CD4-positive, alpha-beta T cell treated with Interleukin-15 for 4 hours (primary cell): ENCODE results near the gene PLEKHG5.
A peak's percentile ranks its signal among the peaks of the same experiment; 100 is the strongest.
"Not testable (repeated sequence)": the region's sequence is repeated elsewhere in the genome, so short reads cannot be mapped to it uniquely, and the experiment has no call there.

Experiments used
- DNase-seq: peaks from one replicate; pipeline ENCODE4 v3.0.0-alpha.2; 2020; ENCODE audit warnings: low spot score

PLEKHG5 gene

GRCh38 chr1:6446665-6447015 lies 44.8 kb downstream of the PLEKHG5 start:
- no peak for DNase-seq

- DNase-seq: not testable (repeated sequence)
Observed at GRCh38 chr1:6445929-6446328, 45.5 kb downstream of the PLEKHG5 start.

- DNase-seq: peak; percentile 55
Observed at GRCh38 chr1:6445062-6445763, 46.3 kb downstream of the PLEKHG5 start.

GRCh38 chr1:6444377-6444776 lies 47.1 kb downstream of the PLEKHG5 start:
- DNase-seq: no peak

DNA sequence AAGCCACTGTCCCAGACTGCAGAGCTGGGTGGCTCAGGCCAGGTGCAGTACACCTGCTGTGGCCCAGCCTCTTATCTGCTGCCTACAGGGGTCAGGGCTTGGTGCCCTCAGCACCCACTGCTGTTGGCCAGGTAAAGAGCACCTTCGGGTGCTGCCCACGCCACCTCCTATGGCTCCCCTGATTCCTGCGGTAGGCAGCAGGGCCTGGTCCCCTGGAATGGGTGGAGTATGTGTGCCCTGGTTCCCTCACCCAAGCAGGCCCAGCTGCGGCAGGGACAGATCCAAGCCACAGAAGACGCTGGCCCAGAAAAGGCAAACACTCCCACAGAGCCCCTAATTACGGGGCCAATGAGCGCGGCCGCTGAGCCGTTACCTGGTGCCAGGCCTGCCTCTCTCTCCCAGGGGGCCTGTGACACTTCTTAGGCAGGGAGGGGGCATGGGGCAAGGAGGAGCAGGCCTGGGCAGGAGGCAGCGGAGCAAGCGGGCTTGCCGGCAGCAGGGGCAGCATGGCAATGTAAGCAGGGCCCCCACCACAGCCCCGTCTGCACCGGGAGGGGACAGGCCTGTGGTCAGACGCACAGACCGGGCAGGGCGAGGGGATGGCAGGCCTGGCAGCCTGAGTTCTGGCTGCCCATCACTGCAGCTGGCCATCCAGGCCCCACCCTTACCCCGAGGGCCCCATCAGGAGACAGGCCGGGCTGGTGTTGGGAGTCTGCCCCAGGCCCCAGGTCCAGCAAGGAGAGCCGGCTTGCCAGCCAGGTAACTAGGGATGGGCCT lies 47.9 kb downstream of the PLEKHG5 start:
- no peak for DNase-seq

- DNase-seq: no peak
Observed at GRCh38 chr1:6441586-6441985, 49.9 kb downstream of the PLEKHG5 start.

DNA sequence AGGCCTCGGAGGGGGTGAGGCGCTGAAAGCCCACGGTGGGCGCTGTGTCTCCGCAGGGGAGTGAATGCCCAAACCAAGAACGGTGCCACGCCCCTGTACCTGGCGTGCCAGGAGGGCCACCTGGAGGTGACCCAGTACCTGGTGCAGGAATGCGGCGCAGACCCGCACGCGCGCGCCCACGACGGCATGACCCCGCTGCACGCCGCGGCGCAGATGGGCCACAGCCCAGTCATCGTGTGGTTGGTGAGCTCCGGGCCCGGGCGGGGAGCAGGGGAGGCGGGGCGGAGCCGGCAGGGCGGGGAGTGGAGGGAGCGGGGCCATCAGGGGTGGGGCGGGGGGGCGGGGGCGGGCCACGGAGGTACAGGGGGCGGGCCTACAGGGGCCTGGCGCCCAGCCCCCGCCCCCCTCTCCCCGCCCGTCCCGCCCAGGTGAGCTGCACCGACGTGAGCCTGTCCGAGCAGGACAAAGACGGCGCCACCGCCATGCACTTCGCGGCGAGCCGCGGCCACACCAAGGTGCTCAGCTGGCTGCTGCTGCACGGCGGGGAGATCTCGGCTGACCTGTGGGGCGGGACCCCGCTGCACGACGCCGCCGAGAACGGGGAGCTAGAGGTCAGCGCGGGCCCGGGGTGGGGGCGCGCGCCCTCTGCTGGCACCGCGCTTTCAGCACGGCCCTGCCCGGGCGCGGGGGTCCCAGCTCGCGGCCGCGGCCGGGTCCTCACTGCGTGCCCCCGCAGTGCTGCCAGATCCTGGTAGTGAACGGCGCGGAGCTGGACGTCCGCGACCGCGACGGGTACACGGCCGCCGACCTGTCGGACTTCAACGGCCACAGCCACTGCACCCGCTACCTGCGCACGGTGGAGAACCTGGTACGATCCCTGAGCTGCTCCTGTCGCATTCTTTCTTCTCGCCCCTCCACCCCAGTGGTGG lies 51.0 kb downstream of the PLEKHG5 start:
- DNase-seq: peak; percentile 81

DNA sequence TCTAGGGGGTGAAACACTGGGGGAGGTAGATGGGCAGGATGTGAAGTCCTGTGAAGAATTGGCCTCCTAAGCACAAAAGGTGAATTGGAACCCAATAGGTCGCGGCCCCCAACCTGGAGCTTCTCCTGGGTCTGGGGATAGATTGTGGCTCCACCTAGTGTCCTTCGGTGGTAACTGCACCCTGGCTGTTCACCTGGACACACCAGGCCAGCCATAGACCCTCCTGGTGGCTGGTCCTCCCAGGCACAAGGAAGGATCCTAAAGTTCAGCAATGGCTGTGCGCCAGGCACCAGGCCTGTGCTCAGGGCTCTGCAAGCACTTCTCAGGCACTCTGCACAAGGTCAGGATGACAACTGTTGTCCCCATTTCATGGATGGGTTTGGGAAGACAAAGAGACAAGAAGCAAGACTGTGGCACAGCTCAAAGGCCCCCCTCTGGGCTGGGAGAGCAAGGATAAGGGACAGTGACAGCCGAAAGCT lies 53.4 kb downstream of the PLEKHG5 start:
- DNase-seq: peak; percentile 73

DNA sequence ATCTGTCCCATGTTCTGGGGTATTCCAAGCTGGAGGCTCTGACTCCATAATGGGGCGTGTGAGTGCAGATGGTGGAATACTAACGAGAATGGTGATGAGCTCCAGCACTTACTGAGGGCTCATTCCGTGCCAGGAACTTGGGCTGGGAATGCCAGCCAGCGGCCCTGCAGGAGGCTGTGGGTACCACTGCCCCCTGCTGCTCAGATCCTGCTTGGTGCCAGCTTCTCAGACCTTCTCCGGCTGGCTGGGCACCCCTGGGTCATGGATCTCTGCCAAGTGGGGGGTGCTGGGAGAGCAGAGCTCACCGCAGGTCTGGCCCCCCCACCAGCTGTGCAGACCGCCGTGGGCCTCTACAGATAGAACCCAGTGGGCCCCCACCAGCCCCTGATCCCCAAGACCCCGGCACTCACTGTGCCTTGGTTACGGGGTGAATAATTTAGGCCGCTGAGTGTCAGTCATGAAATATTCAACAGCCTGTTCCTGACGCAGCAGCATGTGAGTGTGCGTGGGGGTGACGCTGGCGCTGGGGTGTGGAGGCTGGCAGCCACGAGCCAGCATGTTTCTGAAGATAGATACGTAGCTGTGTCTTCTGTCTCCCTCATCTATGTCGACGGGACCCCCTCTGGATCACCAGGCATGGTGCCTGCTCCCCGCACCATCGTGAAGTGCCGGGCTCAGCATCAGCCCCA lies 54.3 kb downstream of the PLEKHG5 start:
- not testable (repeated sequence) for DNase-seq

- DNase-seq: not testable (repeated sequence)
Observed at GRCh38 chr1:6436277-6436676, 55.2 kb downstream of the PLEKHG5 start.

DNA sequence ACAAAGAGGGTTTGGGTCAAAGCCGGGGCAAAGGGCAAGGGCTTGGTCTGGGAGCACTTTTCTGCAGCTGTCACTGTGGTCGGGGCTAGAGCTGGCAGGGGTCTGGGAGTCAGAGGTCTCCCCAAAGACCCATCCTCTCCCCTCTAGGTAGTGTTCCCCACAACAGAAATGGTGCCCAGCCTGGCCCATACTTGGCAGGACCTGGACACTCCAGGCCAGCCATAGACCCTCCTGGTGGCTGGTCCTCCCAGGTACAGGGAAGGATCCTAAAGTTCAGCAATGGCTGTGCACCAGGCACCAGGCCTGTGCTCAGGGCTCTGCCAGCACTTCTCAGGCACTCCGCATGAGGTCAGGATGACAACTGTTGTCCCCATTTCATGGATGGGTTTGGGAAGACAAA lies 55.9 kb downstream of the PLEKHG5 start:
- DNase-seq: no peak

DNA sequence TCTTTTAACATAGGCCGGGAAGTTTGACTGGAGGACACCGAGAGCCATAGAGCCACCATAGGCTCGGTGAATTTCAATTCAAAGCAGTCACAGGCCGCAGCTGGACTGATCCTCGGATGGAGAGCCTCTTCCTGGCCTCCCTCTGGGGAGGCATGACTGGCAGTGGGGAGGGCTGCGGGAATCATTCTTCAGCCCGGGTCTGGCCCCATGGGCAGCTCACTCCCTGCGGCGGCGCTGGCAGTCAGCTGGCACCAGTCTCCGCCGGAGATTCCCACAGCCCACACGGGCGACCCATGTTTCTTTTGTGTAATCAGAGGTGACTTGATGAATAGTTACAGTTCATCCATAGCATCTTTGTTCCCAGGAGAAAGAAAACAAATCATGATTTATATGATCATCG lies 56.3 kb downstream of the PLEKHG5 start:
- DNase-seq: no peak

DNA sequence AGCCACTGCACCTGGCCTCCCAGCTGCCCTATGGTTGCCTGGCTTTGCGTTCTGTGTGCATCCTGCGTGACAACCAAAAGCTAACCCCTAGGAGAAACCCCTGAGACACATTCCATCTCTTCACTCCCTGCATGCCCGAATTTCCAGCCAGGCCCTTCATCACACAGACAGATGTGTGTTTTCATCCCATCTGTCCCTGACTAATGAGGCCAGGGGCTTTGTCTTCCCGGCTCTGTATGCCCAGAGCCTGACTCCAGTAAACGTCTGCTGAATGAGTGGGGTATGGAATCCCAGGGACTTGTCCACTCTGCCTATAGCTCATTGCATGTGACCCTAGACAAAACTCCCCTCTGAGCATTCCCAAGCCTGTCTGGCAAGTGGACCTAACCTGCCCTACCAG lies 57.3 kb downstream of the PLEKHG5 start:
- DNase-seq: no peak

DNA sequence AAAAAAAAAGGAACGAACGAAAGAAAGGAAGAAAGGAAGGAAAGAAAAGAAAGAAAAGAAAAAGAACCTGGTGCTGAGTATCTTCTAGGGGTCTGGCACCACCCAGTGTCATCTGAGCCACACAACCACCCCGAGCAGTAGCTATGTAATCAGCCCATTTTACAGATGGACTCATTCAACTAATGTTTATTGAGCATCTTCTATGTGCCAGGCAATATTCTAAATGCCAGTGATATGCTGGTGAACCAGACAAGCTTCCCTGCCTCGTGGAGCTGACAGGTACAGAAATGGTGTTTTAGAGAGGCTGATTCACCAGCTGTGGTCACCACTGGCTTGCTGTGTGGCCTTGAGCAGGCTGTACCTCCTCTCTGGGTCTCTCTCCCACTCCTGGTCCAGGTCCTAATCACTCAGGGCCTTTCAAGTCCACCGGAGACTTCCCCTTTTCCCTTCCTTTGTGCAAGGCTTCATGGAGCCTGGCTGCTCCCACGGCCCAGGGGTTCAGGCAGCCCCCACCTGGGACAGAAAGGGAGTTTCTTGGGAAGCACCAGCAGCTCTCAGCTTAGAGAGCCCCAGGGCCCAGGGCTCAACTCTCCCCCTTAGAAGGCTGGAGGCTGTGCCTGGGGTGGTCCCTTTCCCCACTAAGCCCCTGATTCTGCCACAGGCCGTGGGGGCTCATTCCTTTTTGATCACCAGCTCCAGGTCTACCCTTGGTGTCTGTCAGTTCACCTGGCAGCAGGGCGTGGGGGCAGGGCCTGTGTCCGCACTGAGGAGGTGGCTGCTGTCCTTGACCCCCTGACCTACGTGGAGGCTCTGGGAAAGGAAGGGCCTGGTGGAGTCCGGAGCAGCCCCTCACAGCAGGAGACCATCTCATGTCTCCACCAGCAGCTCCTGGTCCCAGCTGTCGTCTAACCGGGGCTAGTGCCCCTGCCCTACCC lies 59.6 kb downstream of the PLEKHG5 start:
- not testable (repeated sequence) for DNase-seq

DNA sequence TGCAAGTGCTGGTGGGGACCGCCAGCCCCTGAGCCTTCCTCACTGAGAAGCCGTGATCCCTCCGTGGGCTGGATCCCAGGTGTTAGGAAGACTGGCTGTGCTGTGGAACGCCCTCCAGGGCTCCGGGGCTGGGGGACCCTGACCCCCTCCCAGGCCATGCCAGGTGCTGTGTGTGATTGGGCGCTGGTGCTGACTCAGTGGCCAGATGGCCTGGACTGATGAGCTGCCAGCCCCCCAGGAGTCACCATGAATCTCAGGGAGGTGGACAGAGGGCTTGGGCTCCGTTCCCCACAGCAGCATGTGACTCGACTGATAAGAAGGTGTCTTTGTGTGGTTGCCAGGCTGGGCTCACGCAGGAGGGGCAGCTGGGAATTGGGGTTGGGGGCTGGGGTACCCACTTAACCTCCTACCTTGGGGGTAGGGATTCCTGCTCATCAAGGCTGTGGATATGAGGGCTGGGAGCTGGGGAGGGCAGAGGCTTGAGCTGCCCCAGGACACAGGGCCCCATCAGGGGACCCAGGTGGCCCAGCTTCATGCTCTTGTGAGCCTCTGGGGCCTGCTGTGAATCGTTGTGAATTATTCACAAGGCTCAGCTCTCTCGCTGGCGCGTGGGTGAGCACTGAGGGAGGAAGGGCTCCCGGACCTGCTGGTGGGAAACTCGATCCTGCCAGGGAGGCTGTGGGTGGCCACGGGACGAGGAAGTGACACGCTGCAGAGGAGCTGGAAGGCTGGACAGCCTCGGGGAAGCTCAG lies 61.6 kb downstream of the PLEKHG5 start:
- not testable (repeated sequence) for DNase-seq

DNA sequence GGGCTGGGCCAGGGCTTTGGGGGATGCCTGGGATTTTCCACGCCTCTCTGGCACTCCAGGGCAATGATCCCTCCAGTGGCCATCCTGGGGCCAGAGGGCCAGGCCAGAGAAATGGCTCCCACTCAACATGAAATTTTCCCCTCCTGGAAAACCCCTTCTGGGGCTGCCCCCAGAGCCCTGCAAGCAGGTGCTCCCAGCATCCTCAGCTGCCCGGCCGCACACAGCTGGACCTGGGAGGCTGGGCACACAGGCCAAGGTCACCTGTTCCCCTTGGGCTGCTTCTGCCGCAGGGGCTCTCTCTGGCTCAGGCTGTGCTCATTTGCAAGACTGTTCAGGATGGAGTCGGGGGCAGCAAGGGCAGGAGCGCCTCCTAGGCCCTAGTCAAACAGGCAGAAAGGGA lies 63.0 kb downstream of the PLEKHG5 start:
- DNase-seq: not testable (repeated sequence)

DNA sequence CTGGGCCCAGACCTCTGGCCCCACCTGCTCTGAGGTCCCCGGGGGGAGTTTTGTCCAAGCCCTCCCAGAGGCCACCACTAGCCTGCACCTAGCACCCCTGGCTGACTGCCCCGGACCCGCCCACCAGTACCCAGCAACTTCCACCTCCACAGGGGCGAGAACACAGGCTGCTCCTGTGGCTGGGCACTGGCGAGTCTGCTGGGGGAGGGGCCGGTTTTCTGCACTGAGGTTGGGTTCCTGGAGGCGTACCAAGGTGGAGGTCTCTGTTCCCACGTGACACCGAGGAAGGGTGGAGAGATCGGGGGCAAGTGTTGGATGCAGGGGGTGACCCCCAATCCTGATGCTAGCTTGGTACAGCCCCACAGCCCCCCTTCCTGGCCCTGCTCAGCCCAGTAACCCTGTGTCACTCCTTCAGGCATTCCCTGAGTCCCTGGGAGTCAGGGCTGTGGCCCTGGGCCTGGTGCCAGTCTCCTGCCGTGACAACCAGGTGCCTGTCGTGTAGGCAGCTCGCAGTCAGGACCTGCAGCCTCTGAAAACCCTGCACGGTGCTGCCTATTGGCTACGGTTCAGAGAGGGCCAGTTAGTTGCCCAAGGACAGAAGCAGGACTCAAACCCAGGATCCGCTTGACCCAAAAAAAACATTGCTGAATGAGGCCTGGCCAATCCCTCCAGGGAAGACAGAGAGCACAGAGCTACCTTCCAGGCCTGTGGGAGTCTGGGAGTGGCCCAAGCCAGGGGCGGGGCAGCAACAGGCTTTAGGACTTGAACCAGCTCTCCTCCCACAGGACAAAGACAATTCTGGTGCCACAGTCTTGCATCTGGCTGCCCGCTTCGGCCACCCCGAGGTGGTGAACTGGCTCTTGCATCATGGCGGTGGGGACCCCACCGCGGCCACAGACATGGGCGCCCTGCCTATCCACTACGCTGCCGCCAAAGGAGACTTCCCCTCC lies 63.8 kb downstream of the PLEKHG5 start:
- DNase-seq: no peak

DNA sequence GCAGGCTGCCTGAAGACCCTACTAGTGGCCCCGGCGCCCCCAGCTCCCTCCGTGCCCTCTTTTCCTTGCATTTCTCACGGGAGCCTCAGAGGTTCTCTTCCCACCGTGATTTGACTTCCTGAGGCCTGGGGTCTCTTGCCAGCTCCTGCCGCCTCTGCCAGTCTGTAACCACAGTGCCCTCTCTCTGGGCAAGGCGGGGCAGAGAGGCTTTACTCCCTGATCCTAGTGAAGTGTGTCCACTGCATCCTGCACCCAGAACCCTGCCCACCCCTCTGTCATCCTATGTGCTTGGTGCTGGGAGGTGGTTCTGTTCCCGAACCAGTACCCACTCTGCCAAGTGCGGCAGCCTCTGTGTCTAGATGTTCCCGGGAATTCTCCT lies 64.5 kb downstream of the PLEKHG5 start:
- no peak for DNase-seq
